ENCODE results near the gene IPCEF1.

GRCh38 chr6:154242617-154243357, 113.8 kb downstream of the IPCEF1 start:
- no peak for TF ChIP-seq CTCF (conservative IDR thresholded peaks at IDR 0.05 in 1 of 2, IDR thresholded peaks at IDR 0.05 in 1 of 2; ENCODE audit: low read depth in 1 of 2, low read length in 2 of 2)
- no peak for TF ChIP-seq EZH2 (IDR thresholded peaks at IDR 0.05; ENCODE audit: low read length, missing control alignments)

Measured in fibroblast of lung (primary cell).